ENCODE measurements around the gene NECTIN4. TPM values are rescaled to one million over a fixed set of nuclear protein-coding genes. Genes with fewer than 3 reads are reported as not detected.

NECTIN4 gene
- total and polyA plus RNA-seq, 10 of the 15 experiments (the other 5 are each of a cell fraction or from before 2014, with no cell fraction given): 2.8 to 8.7 (median 3.7) TPM

GRCh38 chr1:161098210-161099068 lies 9.1 kb upstream of the NECTIN4 start, which contains the start of gene KLHDC9 (continued):
- TF ChIP-seq IRF5 (IDR thresholded peaks at IDR 0.05; ENCODE audit: borderline replicate concordance) (no peak), NBN (IDR thresholded peaks at IDR 0.05) (no peak), SMAD1 (IDR thresholded peaks at IDR 0.05; ENCODE audit: low read depth, partially characterized antibody) (no peak), PRDM15 (CRISPR knock-in tag; IDR thresholded peaks at IDR 0.05) (no peak), POLR2AphosphoS5 (IDR thresholded peaks at IDR 0.05; ENCODE audit: low read length) (peak; percentile 35; the same call in 1 of the 2 replicates), BACH1 (IDR thresholded peaks at IDR 0.05; ENCODE audit: borderline replicate concordance) (peak; percentile 37; the same call in 1 of the 2 replicates), ESRRA (IDR thresholded peaks at IDR 0.05; ENCODE audit: low read length) (no peak), SIN3A (IDR thresholded peaks at IDR 0.05; ENCODE audit: low read depth, low read length) (0 out of 2 replicates have a peak, but pooled peaks have one; percentile 73), E4F1 (IDR thresholded peaks at IDR 0.05; ENCODE audit: borderline replicate concordance, partially characterized antibody) (peak; percentile 99), FOS (IDR thresholded peaks at IDR 0.05; ENCODE audit: borderline replicate concordance, extremely low read depth, insufficient read length) (no peak), REST (IDR thresholded peaks at IDR 0.05; ENCODE audit: low read depth, low read length) (no peak), ZBTB4 (CRISPR knock-in tag; IDR thresholded peaks at IDR 0.05) (no peak)

All from GM12878 (cell line).